Endothelial cell of umbilical vein (primary cell): ENCODE results near the gene NR4A1.

Experiments used
- CTCF ChIP-seq, 2 donors: IDR thresholded peaks; 1 replicate in 1 of 2; 2 replicates in 1 of 2; pipeline ENCODE4 v1.5.1; 2011; ENCODE audit warnings: low read length in 2 of 2, mild to moderate bottlenecking in 2 of 2, moderate library complexity in 2 of 2, control low read depth in 1 of 2, inconsistent platforms in 1 of 2, low read depth in 1 of 2; ENCODE audit not compliant: insufficient read depth in 1 of 2; ENCODE audit errors: extremely low read depth in 1 of 2
- EZH2 ChIP-seq: IDR thresholded peaks from 2 replicates; pipeline ENCODE4 v1.6.1; 2012; ENCODE audit warnings: borderline replicate concordance, low read depth, mild to moderate bottlenecking, moderate library complexity, low read length, inconsistent platforms; ENCODE audit not compliant: severe bottlenecking
- MAX ChIP-seq: IDR thresholded peaks from 2 replicates; pipeline ENCODE4 v1.6.1; 2011; ENCODE audit not compliant: insufficient read depth, insufficient read length
- MYC ChIP-seq: IDR thresholded peaks from one replicate; pipeline ENCODE4 v1.6.1; 2011; ENCODE audit warnings: mild to moderate bottlenecking, low read depth, low read length
- POLR2A ChIP-seq: IDR thresholded peaks from 2 replicates; pipeline ENCODE4 v1.6.1; 2012; ENCODE audit warnings: low read depth, mild to moderate bottlenecking, control low read depth, low read length
- POLR2AphosphoS5 ChIP-seq: IDR thresholded peaks from 2 replicates; pipeline ENCODE4 v1.6.1; 2012; ENCODE audit warnings: low read depth, mild to moderate bottlenecking, control low read depth, low read length, moderate library complexity; ENCODE audit not compliant: insufficient read depth

- TF ChIP-seq CTCF (IDR thresholded peaks at IDR 0.05; ENCODE audit: extremely low read depth in 1 of 2, insufficient read depth in 1 of 2, low read depth in 1 of 2, low read length in 2 of 2) = no peak
- no peak for TF ChIP-seq POLR2A
- TF ChIP-seq POLR2AphosphoS5 = no peak
- TF ChIP-seq EZH2 = no peak
- TF ChIP-seq MYC = no peak
- no peak for TF ChIP-seq MAX
These were observed 45.9 kb downstream of the NR4A1 start for GRCh38 chr12:52097045-52097666.
